Measurements from ENCODE around the gene FGD3. TPM values are rescaled to one million over a fixed set of nuclear protein-coding genes. Genes with fewer than 3 reads are reported as not detected.
A peak's percentile ranks its signal among the peaks of the same experiment; 100 is the strongest.

The FGD3 gene
- total and polyA plus RNA-seq, 3 donors from 2014 or later, result 12.8 to 14.3 (median 14.0) TPM

- DNase-seq, result no peak
- 86 to 91% methylated on average over 8 of the region's 8 CpGs for WGBS, 2 donors
- no peak overlapping the region for H3K27ac ChIP-seq
- no peaks in the 10 kb centered on the region for H3K36me3 ChIP-seq (ENCODE audit: low read depth, missing control alignments)
- intact Hi-C loops (cut with DNase I; ENCODE audit: low total_unique reads), result no loop called here
- no peak overlapping the region for H3K4me3 ChIP-seq
- TF ChIP-seq POLR2A (IDR thresholded peaks at IDR 0.05) (no peak), CTCF (IDR thresholded peaks at IDR 0.05) (no peak)
- H3K9me3 ChIP-seq, result no peaks in the 10 kb centered on the region
- no peaks in the 10 kb centered on the region for H3K27me3 ChIP-seq
- H3K4me1 ChIP-seq, result peaks cover 26% of the 10 kb centered on the region
These were observed 101.5 kb downstream of the FGD3 start for GRCh38 chr9:93048566-93049448.

GRCh38 chr9:93049491-93049890 is 102.2 kb downstream of the FGD3 start:
- H3K9me3 ChIP-seq, result no peaks in the 10 kb centered on the region
- H3K4me1 ChIP-seq, result peaks cover 29% of the 10 kb centered on the region
- TF ChIP-seq POLR2A (IDR thresholded peaks at IDR 0.05), result no peak
- TF ChIP-seq CTCF (IDR thresholded peaks at IDR 0.05), result no peak
- H3K27me3 ChIP-seq, result no peaks in the 10 kb centered on the region
- intact Hi-C loops (cut with DNase I; ENCODE audit: low total_unique reads), result no loop called here
- H3K27ac ChIP-seq, result no peak overlapping the region
- H3K36me3 ChIP-seq (ENCODE audit: low read depth, missing control alignments), result no peaks in the 10 kb centered on the region
- no peak overlapping the region for H3K4me3 ChIP-seq
- DNase-seq, result no peak
- 69 to 73% methylated on average over 4 of the region's 4 CpGs for WGBS, 2 donors

DNA sequence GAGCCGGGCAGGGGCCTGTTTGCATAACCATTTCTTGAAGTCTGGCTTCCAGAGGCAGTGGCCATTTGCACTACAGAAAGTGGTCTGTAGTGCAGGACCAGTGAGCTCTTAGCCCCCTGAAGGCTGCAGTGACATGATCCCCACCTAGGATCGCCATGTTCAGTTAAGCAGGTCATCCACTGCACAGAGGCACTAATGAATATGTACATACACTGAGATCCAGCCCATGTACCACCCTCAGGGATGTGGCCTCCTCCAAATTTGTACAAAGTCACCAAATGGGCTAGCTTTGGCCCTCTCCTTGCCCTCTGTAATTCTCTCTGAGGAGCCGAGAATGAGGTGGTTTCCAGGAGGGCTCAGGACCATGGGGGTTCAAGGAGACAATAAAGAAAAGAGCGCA is 102.9 kb downstream of the FGD3 start:
- TF ChIP-seq POLR2A (IDR thresholded peaks at IDR 0.05) (no peak), CTCF (IDR thresholded peaks at IDR 0.05) (no peak)
- no peak overlapping the region for H3K4me3 ChIP-seq
- H3K9me3 ChIP-seq, result no peaks in the 10 kb centered on the region
- DNase-seq, result no peak
- intact Hi-C loops (cut with DNase I; ENCODE audit: low total_unique reads), result no loop called here
- no peak overlapping the region for H3K27ac ChIP-seq
- H3K4me1 ChIP-seq, result peaks cover 34% of the 10 kb centered on the region
- WGBS, 2 donors, result 88 to 97% methylated on average over 4 of the region's 4 CpGs
- no peaks in the 10 kb centered on the region for H3K27me3 ChIP-seq
- no peaks in the 10 kb centered on the region for H3K36me3 ChIP-seq (ENCODE audit: low read depth, missing control alignments)

GRCh38 chr9:93051680-93052089 is 104.4 kb downstream of the FGD3 start:
- H3K9me3 ChIP-seq, result no peaks in the 10 kb centered on the region
- TF ChIP-seq CTCF (IDR thresholded peaks at IDR 0.05) (no peak), POLR2A (IDR thresholded peaks at IDR 0.05) (no peak)
- no peak overlapping the region for H3K4me3 ChIP-seq
- peak overlapping the region; percentile 66 to 74 for H3K27ac ChIP-seq
- peak; percentile 83 for DNase-seq
- 18 to 34% methylated on average over 2 to 6 of the region's 6 CpGs for WGBS, 2 donors
- H3K27me3 ChIP-seq, result no peaks in the 10 kb centered on the region
- H3K4me1 ChIP-seq, result peaks cover 34% of the 10 kb centered on the region
- intact Hi-C loops (cut with DNase I; ENCODE audit: low total_unique reads), result no loop called here
- H3K36me3 ChIP-seq (ENCODE audit: low read depth, missing control alignments), result no peaks in the 10 kb centered on the region

Data from testis (tissue), 3 donors.